ENCODE measurements around the gene DIAPH3. TPM values are rescaled to one million over a fixed set of nuclear protein-coding genes. Genes with fewer than 3 reads are reported as not detected.

DIAPH3 gene
- total RNA-seq, 2 donors from 2014 or later: 23.6 to 25.7 TPM

GRCh38 chr13:60182907-60183306, 19.2 kb upstream of the DIAPH3 start:
- TF ChIP-seq, protein P1, sequence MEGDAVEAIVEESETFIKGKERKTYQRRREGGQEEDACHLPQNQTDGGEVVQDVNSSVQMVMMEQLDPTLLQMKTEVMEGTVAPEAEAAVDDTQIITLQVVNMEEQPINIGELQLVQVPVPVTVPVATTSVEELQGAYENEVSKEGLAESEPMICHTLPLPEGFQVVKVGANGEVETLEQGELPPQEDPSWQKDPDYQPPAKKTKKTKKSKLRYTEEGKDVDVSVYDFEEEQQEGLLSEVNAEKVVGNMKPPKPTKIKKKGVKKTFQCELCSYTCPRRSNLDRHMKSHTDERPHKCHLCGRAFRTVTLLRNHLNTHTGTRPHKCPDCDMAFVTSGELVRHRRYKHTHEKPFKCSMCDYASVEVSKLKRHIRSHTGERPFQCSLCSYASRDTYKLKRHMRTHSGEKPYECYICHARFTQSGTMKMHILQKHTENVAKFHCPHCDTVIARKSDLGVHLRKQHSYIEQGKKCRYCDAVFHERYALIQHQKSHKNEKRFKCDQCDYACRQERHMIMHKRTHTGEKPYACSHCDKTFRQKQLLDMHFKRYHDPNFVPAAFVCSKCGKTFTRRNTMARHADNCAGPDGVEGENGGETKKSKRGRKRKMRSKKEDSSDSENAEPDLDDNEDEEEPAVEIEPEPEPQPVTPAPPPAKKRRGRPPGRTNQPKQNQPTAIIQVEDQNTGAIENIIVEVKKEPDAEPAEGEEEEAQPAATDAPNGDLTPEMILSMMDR (conservative IDR thresholded peaks at IDR 0.05): no peak
- H3K27me3 Mint-ChIP-seq (ENCODE audit: insufficient read depth): peaks cover 2% of the 10 kb centered on the region
- no peaks in the 10 kb centered on the region for H3K36me3 ChIP-seq (ENCODE audit: control insufficient read depth, insufficient read depth, low read length)
- no peak overlapping the region for H3K9ac ChIP-seq (ENCODE audit: extremely low read depth, low read length, poor library complexity, severe bottlenecking)
- no peaks in the 10 kb centered on the region for H3K27me3 ChIP-seq (ENCODE audit: control insufficient read depth, insufficient read depth, low read length, poor library complexity, severe bottlenecking)
- no peaks in the 10 kb centered on the region for H3K9me3 Mint-ChIP-seq
- no peak overlapping the region for H3K27ac ChIP-seq (ENCODE audit: low read depth, low read length)
- H3K4me1 ChIP-seq (ENCODE audit: control insufficient read depth, insufficient read depth, low read length): no peaks in the 10 kb centered on the region
- WGBS, 2 experiments (ENCODE audit: insufficient coverage in 1 of 2, insufficient read length in 1 of 2): 89% methylated on average over 1 of the region's 1 CpG; no CpG with 5 or more reads in 1 of the 2 experiments
- H3K27ac Mint-ChIP-seq: no peak overlapping the region
- H3K9me3 ChIP-seq (ENCODE audit: control insufficient read depth, low read length): no peaks in the 10 kb centered on the region
- no peaks in the 10 kb centered on the region for H3K4me1 Mint-ChIP-seq
- DNase-seq: no peak
- H3K4me3 Mint-ChIP-seq: no peak overlapping the region
- H3K36me3 Mint-ChIP-seq (ENCODE audit: low read depth): no peaks in the 10 kb centered on the region
- no peak overlapping the region for H3K4me3 ChIP-seq (ENCODE audit: low read length)

DNA sequence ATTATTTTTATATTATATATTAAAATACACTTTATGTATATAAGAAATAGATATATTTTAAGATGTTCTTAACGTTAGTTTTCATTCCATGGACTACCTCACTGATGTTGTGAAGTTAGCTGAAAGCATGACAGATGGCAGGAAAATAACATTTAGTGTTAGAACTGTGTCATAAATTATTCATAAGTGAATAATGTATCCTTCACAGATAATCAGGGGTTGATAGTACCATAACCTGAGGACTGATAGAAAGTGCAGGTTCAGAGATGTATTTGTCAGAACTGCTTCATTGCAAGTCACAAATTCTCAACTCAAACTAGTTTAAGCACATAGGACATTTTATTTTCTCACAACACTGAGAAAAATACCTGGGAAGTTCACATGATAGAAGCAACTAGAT, 14.6 kb upstream of the DIAPH3 start:
- H3K4me3 Mint-ChIP-seq: no peak overlapping the region
- H3K9me3 Mint-ChIP-seq: no peaks in the 10 kb centered on the region
- no peaks in the 10 kb centered on the region for H3K9me3 ChIP-seq (ENCODE audit: control insufficient read depth, low read length)
- no peak for DNase-seq
- no peak overlapping the region for H3K27ac Mint-ChIP-seq
- peaks cover 31% of the 10 kb centered on the region for H3K27me3 Mint-ChIP-seq (ENCODE audit: insufficient read depth)
- no peak overlapping the region for H3K4me3 ChIP-seq (ENCODE audit: low read length)
- no peaks in the 10 kb centered on the region for H3K36me3 Mint-ChIP-seq (ENCODE audit: low read depth)
- H3K27me3 ChIP-seq (ENCODE audit: control insufficient read depth, insufficient read depth, low read length, poor library complexity, severe bottlenecking): peaks cover 11% of the 10 kb centered on the region
- no peaks in the 10 kb centered on the region for H3K36me3 ChIP-seq (ENCODE audit: control insufficient read depth, insufficient read depth, low read length)
- H3K4me1 ChIP-seq (ENCODE audit: control insufficient read depth, insufficient read depth, low read length): no peaks in the 10 kb centered on the region
- 88% methylated on average over 1 of the region's 1 CpG; no CpG with 5 or more reads in 1 of the 2 experiments for WGBS, 2 experiments (ENCODE audit: insufficient coverage in 1 of 2, insufficient read length in 1 of 2)
- TF ChIP-seq, protein P1 (conservative IDR thresholded peaks at IDR 0.05): no peak
- peaks cover 7% of the 10 kb centered on the region for H3K4me1 Mint-ChIP-seq
- no peak overlapping the region for H3K9ac ChIP-seq (ENCODE audit: extremely low read depth, low read length, poor library complexity, severe bottlenecking)
- no peak overlapping the region for H3K27ac ChIP-seq (ENCODE audit: low read depth, low read length)

DNA sequence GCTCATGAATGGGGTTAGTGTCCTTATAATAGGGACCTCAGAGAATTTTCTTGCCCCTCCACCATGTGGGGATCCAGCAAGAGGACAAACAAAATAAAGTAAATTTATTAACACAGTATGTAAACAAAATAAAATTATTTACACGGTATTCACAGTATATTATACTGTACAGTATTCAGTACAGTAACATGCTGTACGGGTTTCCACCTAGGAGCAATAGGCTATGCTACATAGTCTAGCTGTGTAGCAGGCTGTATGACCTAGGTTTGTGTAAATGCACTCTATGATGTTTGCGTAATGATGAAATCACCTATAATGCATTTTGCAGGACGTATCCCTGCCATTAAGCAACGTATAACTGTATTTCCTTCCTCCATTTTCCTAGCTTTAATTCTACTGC, 11.8 kb upstream of the DIAPH3 start:
- H3K27ac Mint-ChIP-seq: no peak overlapping the region
- no peaks in the 10 kb centered on the region for H3K36me3 ChIP-seq (ENCODE audit: control insufficient read depth, insufficient read depth, low read length)
- H3K4me1 ChIP-seq (ENCODE audit: control insufficient read depth, insufficient read depth, low read length): no peaks in the 10 kb centered on the region
- TF ChIP-seq, protein P1 (conservative IDR thresholded peaks at IDR 0.05): no peak
- no peak for DNase-seq
- no peak overlapping the region for H3K9ac ChIP-seq (ENCODE audit: extremely low read depth, low read length, poor library complexity, severe bottlenecking)
- 93 to 97% methylated on average over 3 to 5 of the region's 5 CpGs for WGBS, 2 experiments (ENCODE audit: insufficient coverage in 1 of 2, insufficient read length in 1 of 2)
- peaks cover 47% of the 10 kb centered on the region for H3K27me3 Mint-ChIP-seq (ENCODE audit: insufficient read depth)
- no peaks in the 10 kb centered on the region for H3K9me3 Mint-ChIP-seq
- H3K4me1 Mint-ChIP-seq: peaks cover 7% of the 10 kb centered on the region
- peaks cover 24% of the 10 kb centered on the region for H3K27me3 ChIP-seq (ENCODE audit: control insufficient read depth, insufficient read depth, low read length, poor library complexity, severe bottlenecking)
- H3K27ac ChIP-seq (ENCODE audit: low read depth, low read length): no peak overlapping the region
- H3K4me3 ChIP-seq (ENCODE audit: low read length): no peak overlapping the region
- no peak overlapping the region for H3K4me3 Mint-ChIP-seq
- no peaks in the 10 kb centered on the region for H3K9me3 ChIP-seq (ENCODE audit: control insufficient read depth, low read length)
- H3K36me3 Mint-ChIP-seq (ENCODE audit: low read depth): no peaks in the 10 kb centered on the region

All from endodermal cell (in vitro differentiated cells).